ENCODE data around the gene ADAMTS12.

- TF ChIP-seq, protein P1, sequence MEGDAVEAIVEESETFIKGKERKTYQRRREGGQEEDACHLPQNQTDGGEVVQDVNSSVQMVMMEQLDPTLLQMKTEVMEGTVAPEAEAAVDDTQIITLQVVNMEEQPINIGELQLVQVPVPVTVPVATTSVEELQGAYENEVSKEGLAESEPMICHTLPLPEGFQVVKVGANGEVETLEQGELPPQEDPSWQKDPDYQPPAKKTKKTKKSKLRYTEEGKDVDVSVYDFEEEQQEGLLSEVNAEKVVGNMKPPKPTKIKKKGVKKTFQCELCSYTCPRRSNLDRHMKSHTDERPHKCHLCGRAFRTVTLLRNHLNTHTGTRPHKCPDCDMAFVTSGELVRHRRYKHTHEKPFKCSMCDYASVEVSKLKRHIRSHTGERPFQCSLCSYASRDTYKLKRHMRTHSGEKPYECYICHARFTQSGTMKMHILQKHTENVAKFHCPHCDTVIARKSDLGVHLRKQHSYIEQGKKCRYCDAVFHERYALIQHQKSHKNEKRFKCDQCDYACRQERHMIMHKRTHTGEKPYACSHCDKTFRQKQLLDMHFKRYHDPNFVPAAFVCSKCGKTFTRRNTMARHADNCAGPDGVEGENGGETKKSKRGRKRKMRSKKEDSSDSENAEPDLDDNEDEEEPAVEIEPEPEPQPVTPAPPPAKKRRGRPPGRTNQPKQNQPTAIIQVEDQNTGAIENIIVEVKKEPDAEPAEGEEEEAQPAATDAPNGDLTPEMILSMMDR (conservative IDR thresholded peaks at IDR 0.05; ENCODE audit: low read depth, low read length): no peak
- TF ChIP-seq EZH2 (IDR thresholded peaks at IDR 0.05; ENCODE audit: low read length, unreplicated experiment): no peak
- no peak for TF ChIP-seq EZH2phosphoT487 (IDR thresholded peaks at IDR 0.05; ENCODE audit: borderline replicate concordance, low read length)
These were observed 36.4 kb downstream of the ADAMTS12 start for GRCh38 chr5:33855396-33855795.
